Fibroblast of lung (primary cell): Measurements from ENCODE around the gene VWCE.

ENCODE experiments used
- CTCF ChIP-seq, 2 donors: IDR thresholded peaks in 1 of 2; conservative IDR thresholded peaks in 1 of 2; 1 replicate in 1 of 2; 2 replicates in 1 of 2; pipeline ENCODE4 v1.5.1; 2011 to 2012; ENCODE audit warnings: low read length in 2 of 2, control low read depth in 1 of 2, inconsistent platforms in 1 of 2, low read depth in 1 of 2, mild to moderate bottlenecking in 1 of 2
- EZH2 ChIP-seq: IDR thresholded peaks from 2 replicates; pipeline ENCODE4 v1.5.1; 2012; ENCODE audit warnings: low read length, control low read depth, mild to moderate bottlenecking; ENCODE audit errors: missing control alignments

GRCh38 chr11:61270354-61271076, 24.6 kb downstream of the VWCE start:
- TF ChIP-seq CTCF (conservative IDR thresholded peaks at IDR 0.05 in 1 of 2, IDR thresholded peaks at IDR 0.05 in 1 of 2; ENCODE audit: low read depth in 1 of 2, low read length in 2 of 2) (no peak), EZH2 (no peak)
